Sigmoid colon (tissue), 7 donors: ENCODE results near the gene FEZ2. TPM values are rescaled to one million over a fixed set of nuclear protein-coding genes. Genes with fewer than 3 reads are reported as not detected.

Experiments
- polyA plus RNA-seq, 3 donors: library from polyadenylated mRNA; stranded (reverse); fragments of 200-250 nt; gene quantifications; one replicate each; pipeline ENCODE4 v1.2.3, GENCODE V29; 2013
- total RNA-seq, 4 donors: library from RNA; depleted of rRNA; stranded (reverse); fragments of >200 nt; gene quantifications; one replicate each; pipeline ENCODE4 v1.1.0, GENCODE V29; 2016
- donor health status: healthy with polysubstance abuse.
- donor health status: Bipolar disorder and iron deficiency.
- donor health status: healthy.

The FEZ2 gene
- total and polyA plus RNA-seq, 7 donors: 25.9 to 53.9 (median 41.8) TPM

Other genes with a start within 250 kb of the FEZ2 start
- gene CRIM1, start 242.4 kb downstream of the FEZ2 start, total RNA-seq: 100 to 1,000 TPM in 1 of 4 donors, 10 to 100 TPM in 3; 55.6 to 148 (median 64.2) TPM
- 10 to 100 TPM in 1 of 3 donors, 1 to 10 TPM in 2; 3.0 to 14.8 (median 3.9) TPM for gene CRIM1, start 242.4 kb downstream of the FEZ2 start, polyA plus RNA-seq
- 10 to 100 TPM in 3 of 4 donors, 1 to 10 TPM in 1; 4.8 to 16.5 (median 14.1) TPM for gene VIT, start 98.5 kb upstream of the FEZ2 start, total RNA-seq
- 1 to 10 TPM in 2 of 3 donors, not detected in 1; 1.1 to 6.0 TPM for gene VIT, start 98.5 kb upstream of the FEZ2 start, polyA plus RNA-seq